HL-60/S4 treated with phorbol 12-myristate 13-acetate at 8.2 ng/mL for 4 days and 3 days (cell line): ENCODE results near the gene RHCE.
"Not testable (repeated sequence)": the region's sequence is repeated elsewhere in the genome, so short reads cannot be mapped to it uniquely, and the experiment has no call there.

Source experiments
- in situ Hi-C: fragments of 300-500 bp; cut with MboI; formaldehyde crosslinking; loops from 2 replicates; pipeline ENCODE4 v1.15.0; 2022; ENCODE audit warnings: low sequenced_read_pairs

RHCE gene

DNA sequence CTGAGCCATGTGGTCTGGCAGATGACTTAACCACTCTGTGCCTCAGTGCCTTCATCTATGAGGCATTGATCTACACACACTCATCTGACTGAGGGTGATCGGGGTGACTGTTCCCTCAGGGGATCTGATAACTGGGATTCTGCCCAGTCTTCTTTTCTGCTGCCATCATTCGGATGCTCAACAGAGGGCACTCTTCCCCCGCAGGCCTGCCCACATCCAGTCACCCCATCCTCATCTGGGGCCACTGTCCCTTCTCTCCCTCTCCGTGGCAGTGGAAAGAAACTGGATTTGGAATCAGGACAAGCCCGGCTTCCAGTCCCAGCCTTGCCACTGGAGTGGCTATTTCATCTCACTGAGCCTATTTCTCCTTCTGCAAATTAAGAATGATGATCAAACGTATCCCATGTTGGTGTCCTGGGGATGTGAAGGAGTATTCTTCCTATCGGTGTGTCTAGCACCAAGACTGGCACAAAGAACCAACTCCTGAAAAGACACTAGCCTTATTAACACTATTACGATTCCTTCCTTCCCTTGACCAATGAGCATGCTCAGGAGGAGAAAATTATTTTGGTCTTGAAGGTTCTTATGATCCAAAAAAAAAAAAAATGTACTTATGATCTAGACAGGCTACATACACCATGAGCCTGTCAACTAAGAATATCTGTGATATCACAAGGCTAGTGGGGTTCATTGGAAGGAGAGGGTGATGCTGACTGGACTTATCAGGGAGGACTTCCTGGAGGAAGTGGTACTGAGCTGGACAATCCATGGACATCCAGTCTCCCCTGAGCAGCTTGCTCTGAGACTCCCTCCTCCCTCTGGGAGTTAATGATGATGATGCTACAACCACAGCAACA, 17.4 kb downstream of the RHCE start:
- in situ Hi-C loops = not testable (repeated sequence)

- in situ Hi-C loops = not testable (repeated sequence)
These were observed 22.5 kb downstream of the RHCE start for GRCh38 chr1:25398079-25398478.

GRCh38 chr1:25397549-25397948, 23.1 kb downstream of the RHCE start:
- in situ Hi-C loops = not testable (repeated sequence)

- in situ Hi-C loops = no loop called here
These were observed 27.8 kb downstream of the RHCE start for GRCh38 chr1:25392841-25393240.

GRCh38 chr1:25389721-25390120, 30.9 kb downstream of the RHCE start:
- in situ Hi-C loops = not testable (repeated sequence)

DNA sequence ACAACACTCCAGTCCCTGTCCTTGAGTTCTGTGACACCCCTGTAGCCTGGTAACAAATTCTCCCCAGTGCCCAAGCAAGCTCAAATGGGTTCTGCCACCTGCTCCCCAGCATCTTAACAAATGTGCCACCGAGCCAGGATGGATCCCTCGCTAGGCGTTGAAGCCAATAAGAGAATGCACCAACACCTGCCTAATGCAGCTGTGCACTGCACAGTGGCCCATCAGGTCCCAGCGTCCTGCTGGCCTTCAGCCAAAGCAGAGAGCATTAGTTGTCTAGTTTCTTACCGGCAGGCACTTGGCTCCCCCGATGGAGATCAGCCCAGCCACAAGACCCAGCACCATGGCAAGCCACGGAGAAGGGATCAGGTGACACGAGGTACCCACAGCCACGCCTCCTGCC, 31.9 kb downstream of the RHCE start:
- in situ Hi-C loops = not testable (repeated sequence)

GRCh38 chr1:25387096-25387495, 33.5 kb downstream of the RHCE start:
- in situ Hi-C loops = not testable (repeated sequence)

- in situ Hi-C loops = not testable (repeated sequence)
These were observed 36.8 kb downstream of the RHCE start for GRCh38 chr1:25383875-25384274.

- in situ Hi-C loops = not testable (repeated sequence)
These were observed 37.5 kb downstream of the RHCE start for GRCh38 chr1:25383090-25383489.

GRCh38 chr1:25382543-25382942, 38.1 kb downstream of the RHCE start:
- in situ Hi-C loops = not testable (repeated sequence)

GRCh38 chr1:25378367-25378766, 42.3 kb downstream of the RHCE start:
- in situ Hi-C loops = not testable (repeated sequence)

- in situ Hi-C loops = not testable (repeated sequence)
These were observed 48.9 kb downstream of the RHCE start for GRCh38 chr1:25371757-25372156.

DNA sequence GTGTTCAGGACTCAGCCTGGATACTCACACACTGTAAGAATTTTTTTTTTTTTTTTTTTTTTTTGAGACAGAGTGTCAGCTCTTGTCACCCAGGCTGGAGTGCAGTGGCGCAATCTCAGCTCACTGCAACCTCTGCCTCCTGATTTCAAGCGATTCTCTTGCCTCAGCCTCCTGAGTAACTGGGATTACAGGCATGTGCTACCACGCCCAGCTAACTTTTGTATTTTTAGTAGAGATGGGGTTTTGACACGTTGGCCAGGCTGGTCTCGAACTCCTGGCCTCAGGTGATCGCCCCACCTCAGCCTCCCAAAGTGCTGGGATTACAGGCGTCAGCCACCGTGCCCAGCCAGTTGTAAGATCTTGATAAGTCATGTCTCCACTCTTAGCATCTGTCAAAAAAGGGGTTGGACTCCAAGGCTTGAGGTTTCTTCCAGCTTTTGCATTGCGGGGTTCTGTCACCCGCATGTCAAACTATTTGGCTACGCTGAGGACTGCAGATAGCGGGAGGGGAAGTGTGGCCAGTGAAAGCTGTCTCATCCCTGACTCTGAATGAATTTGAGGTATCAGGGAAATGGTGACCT, 50.8 kb downstream of the RHCE start:
- in situ Hi-C loops = not testable (repeated sequence)

DNA sequence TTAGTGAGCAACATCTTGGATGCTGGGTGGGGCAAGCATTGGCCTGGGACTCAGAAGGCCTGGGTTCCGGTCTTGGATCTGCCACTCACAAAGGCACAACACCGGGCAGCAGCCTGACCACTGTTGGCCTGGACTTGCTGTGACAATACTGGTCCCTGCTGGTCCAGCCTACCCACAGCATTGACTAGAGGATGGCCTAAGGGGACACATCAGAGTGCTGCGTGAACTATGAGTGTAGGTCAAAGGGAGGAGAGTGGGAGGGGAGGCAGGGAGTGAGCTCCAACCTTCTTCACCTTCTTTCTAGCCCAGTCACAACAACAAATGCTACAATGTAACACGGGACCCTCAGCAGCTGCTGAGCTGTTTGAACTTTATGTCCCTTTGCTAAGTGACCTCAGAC, 51.4 kb downstream of the RHCE start:
- in situ Hi-C loops = no loop called here

- in situ Hi-C loops = not testable (repeated sequence)
These were observed 57.7 kb downstream of the RHCE start for GRCh38 chr1:25362634-25363559.

GRCh38 chr1:25361901-25362300, 58.7 kb downstream of the RHCE start:
- in situ Hi-C loops = no loop called here

DNA sequence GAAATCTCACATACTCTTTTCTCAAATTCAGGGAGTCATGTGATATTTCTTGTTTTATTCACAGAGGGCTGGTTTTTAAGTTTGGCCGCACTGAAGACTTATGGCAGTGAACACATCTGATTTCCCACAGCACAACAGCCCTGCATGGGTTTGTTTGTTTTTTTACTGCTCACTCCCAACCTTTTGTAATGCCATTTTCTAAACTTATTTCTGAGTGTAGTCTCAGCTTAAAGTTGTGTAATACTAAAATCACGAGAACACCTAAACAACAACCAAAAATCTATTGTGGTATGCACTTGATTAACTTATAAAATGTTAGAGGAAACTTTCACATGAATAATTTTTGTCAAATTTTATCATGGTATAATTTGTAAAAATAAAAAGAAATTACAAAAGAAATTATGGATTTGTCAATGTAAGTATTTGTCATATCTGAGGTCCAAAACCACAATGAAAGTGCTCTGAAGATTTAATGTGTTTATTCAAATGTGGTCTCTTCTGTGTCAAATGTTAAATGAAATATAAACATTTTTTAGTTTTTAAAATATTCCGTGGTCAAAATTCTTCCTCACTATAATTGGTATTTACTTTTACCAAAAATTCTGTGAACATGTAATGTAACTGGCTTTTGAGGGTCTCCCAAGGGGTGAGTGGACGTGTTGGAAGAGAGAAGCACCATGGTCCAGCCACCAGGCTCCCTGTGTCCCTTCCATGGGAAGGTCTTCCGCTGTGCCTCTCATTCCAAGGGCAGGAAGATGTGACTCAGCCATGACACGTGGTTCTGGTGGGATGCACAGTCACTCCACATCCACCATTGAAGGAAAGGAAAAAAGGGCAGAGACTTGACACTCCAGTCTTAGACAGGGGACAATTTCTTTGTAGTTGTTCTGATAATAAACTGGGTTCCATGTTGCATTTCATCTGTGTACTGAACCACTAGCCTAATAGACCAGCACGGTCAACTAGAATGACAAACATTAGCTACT, 59.7 kb downstream of the RHCE start:
- in situ Hi-C loops = no loop called here

- in situ Hi-C loops = no loop called here
These were observed 63.8 kb downstream of the RHCE start for GRCh38 chr1:25356848-25357247.

- in situ Hi-C loops = no loop called here
These were observed 64.2 kb downstream of the RHCE start for GRCh38 chr1:25356441-25356840.

GRCh38 chr1:25355841-25356395, 64.7 kb downstream of the RHCE start:
- in situ Hi-C loops = no loop called here
